Measurements from ENCODE around the gene CLN5. TPM values are rescaled to one million over a fixed set of nuclear protein-coding genes. Genes with fewer than 3 reads are reported as not detected.
"Not testable (repeated sequence)": the region's sequence is repeated elsewhere in the genome, so short reads cannot be mapped to it uniquely, and the experiment has no call there.

CLN5 gene
- total RNA-seq, 4 donors from 2014 or later, result 13.0 to 31.9 (median 28.5) TPM

DNA sequence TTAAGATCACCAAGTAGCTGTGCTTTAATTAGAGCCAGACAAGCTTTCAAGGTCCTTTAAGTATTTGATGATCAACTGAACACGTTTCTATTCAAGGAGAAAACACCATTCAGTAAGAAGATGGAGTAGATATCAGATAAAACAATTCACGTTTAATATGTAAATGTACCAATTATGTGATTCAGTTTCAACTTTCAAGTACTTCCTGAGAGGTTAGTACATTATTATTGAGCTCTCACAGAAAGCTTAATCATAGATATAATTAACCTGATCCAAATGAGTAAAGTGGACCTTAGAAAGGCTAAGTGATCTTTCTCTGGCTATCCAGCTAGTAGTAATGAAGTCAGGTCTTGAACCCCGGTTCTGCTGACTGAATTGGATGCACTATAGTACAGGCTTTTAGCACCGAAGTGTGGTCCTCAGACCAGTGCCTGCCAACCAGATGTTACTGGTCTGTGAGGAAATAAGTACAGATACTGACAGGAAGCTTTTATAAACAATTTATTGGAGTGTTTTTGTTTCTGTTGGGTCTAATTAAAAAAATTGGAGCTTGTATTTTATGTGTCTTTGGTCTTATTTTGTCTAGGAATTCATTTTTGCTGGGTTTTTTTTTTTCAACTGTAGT lies 10.2 kb downstream of the CLN5 start:
- ATAC-seq (ENCODE audit: low FRiP score), result no peak
- no peak for TF ChIP-seq CTCF (IDR thresholded peaks at IDR 0.05)
- no peak for DNase-seq (ENCODE audit: low spot score)

- no peak for ATAC-seq (ENCODE audit: low FRiP score)
- no peak for DNase-seq (ENCODE audit: low spot score)
- TF ChIP-seq CTCF (IDR thresholded peaks at IDR 0.05), result no peak
Observed at GRCh38 chr13:77002590-77003190, 10.8 kb downstream of the CLN5 start.

GRCh38 chr13:77008337-77008736 lies 16.5 kb downstream of the CLN5 start:
- DNase-seq (ENCODE audit: low spot score); ATAC-seq (ENCODE audit: low FRiP score): not testable (repeated sequence)

GRCh38 chr13:77009011-77009410 lies 17.1 kb downstream of the CLN5 start:
- ATAC-seq (ENCODE audit: low FRiP score) (no peak), DNase-seq (ENCODE audit: low spot score) (no peak)
- TF ChIP-seq CTCF (IDR thresholded peaks at IDR 0.05), result no peak

- ATAC-seq (ENCODE audit: low FRiP score); DNase-seq (ENCODE audit: low spot score): not testable (repeated sequence)
Observed at GRCh38 chr13:77009719-77010118, 17.8 kb downstream of the CLN5 start.

- no peak for TF ChIP-seq CTCF (IDR thresholded peaks at IDR 0.05)
- ATAC-seq (ENCODE audit: low FRiP score), result no peak
- no peak for DNase-seq (ENCODE audit: low spot score)
Observed at GRCh38 chr13:77013853-77014542, 22.1 kb downstream of the CLN5 start.

DNA sequence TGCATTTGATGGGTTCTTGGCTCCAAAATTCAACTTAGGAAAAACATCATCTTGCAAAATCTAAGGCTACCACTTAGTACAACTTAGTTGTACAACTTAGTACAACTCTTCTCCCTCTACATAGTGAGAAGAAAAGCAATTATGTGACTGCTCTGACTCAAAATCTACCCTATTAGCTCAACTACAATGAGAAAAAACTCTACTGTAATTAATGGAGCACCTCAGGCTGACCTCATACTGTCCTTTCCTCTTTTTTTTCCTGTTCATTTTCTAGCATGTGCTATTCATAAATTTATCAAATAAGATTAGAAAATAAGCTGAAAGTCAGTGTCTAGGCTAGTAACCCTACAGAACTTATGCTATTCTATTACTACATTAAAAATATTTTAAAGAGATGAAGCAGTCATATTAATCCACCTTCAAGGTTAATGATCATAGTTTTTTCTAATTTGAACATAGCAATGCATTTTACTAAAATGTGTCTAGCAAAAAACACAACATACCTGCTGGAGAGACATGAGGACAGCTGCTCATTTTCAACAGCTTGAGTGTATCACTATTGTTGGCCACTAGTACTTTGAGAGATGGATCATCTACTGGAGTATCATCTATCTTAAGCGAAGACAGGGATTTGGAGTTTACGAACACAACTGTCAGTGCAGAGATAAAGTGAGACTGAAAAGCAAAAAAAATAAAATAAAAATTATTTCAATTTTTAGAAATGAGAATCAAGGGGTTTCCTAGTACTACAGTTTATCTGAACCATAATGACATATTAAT lies 23.2 kb downstream of the CLN5 start:
- ATAC-seq (ENCODE audit: low FRiP score), result no peak
- no peak for DNase-seq (ENCODE audit: low spot score)
- no peak for TF ChIP-seq CTCF (IDR thresholded peaks at IDR 0.05)
